GM23248 (cell line): ENCODE data around the gene CD74. TPM values are rescaled to one million over a fixed set of nuclear protein-coding genes. Genes with fewer than 3 reads are reported as not detected.

Experiments used
- DNase-seq: peaks from one replicate; pipeline ENCODE4 v3.0.0-alpha.2; 2015
- H2AFZ ChIP-seq: fragments of 200-600 bp; sonication (generic); 2 replicates; pipeline ENCODE4 v1.6.1; 2016; ENCODE audit warnings: antibody characterized with exemption
- H3F3A ChIP-seq: fragments of 200-600 bp; sonication (generic); 2 replicates; pipeline ENCODE4 v1.6.1; 2016; ENCODE audit warnings: mild to moderate bottlenecking, antibody characterized with exemption, mixed run types; ENCODE audit not compliant: insufficient read depth
- H3K27ac ChIP-seq: fragments of 200-600 bp; sonication (generic); 2 replicates; pipeline ENCODE4 v1.5.1; 2016; ENCODE audit warnings: mild to moderate bottlenecking
- H3K27me3 ChIP-seq: fragments of 200-600 bp; sonication (generic); replicated peaks from 2 replicates; pipeline ENCODE4 v1.6.1; 2016; ENCODE audit warnings: mild to moderate bottlenecking; ENCODE audit not compliant: insufficient read depth
- H3K36me3 ChIP-seq: fragments of 200-600 bp; sonication (generic); 2 replicates; pipeline ENCODE4 v1.6.1; 2016; ENCODE audit warnings: low read depth, mild to moderate bottlenecking
- H3K4me1 ChIP-seq: fragments of 200-600 bp; sonication (generic); 2 replicates; pipeline ENCODE4 v1.6.1; 2016; ENCODE audit warnings: mild to moderate bottlenecking; ENCODE audit not compliant: insufficient read depth
- H3K4me2 ChIP-seq: fragments of 200-600 bp; sonication (generic); one replicate; pipeline ENCODE4 v1.6.1; 2016; ENCODE audit warnings: mild to moderate bottlenecking; ENCODE audit not compliant: unreplicated experiment
- H3K4me3 ChIP-seq: fragments of 200-600 bp; sonication (generic); 2 replicates; pipeline ENCODE4 v1.5.1; 2016; ENCODE audit warnings: mild to moderate bottlenecking
- H3K79me2 ChIP-seq: fragments of 200-600 bp; sonication (generic); 2 replicates; pipeline ENCODE4 v1.6.1; 2016; ENCODE audit warnings: mild to moderate bottlenecking; ENCODE audit not compliant: insufficient read depth
- H3K9ac ChIP-seq: fragments of 200-600 bp; sonication (generic); 2 replicates; pipeline ENCODE4 v1.6.1; 2016; ENCODE audit warnings: mild to moderate bottlenecking
- H3K9me2 ChIP-seq: fragments of 200-600 bp; sonication (generic); 2 replicates; pipeline ENCODE4 v1.6.1; 2016; ENCODE audit warnings: mixed run types, mild to moderate bottlenecking, moderate library complexity; ENCODE audit not compliant: insufficient read depth
- H3K9me3 ChIP-seq: fragments of 200-600 bp; sonication (generic); one replicate; pipeline ENCODE4 v1.6.1; 2017; ENCODE audit warnings: low read depth
- H4K20me1 ChIP-seq: fragments of 200-600 bp; sonication (generic); 2 replicates; pipeline ENCODE4 v1.6.0; 2016; ENCODE audit not compliant: insufficient read depth
- EZH2 ChIP-seq: fragments of 200-600 bp; sonication (generic); IDR thresholded peaks from 2 replicates; pipeline ENCODE4 v1.6.1; 2018; ENCODE audit warnings: antibody characterized with exemption, mild to moderate bottlenecking; ENCODE audit not compliant: insufficient read depth, poor library complexity, severe bottlenecking
- EZH2phosphoT487 ChIP-seq: fragments of 200-600 bp; sonication (generic); IDR thresholded peaks from 2 replicates; pipeline ENCODE4 v1.6.1; 2018; ENCODE audit warnings: antibody characterized with exemption, moderate library complexity, mild to moderate bottlenecking, low read depth; ENCODE audit not compliant: insufficient read depth
- WGBS, 2 experiments: methylation state at CpG; one replicate each; pipeline ENCODE4 v1.1.6; 2015 to 2017; ENCODE audit warnings: low lambda C conversion rate in 2 of 2, low coverage in 1 of 2; ENCODE audit errors: missing lambda C conversion rate in 2 of 2; 5-methylcytosine and 5-hydroxymethylcytosine counted together
- in situ Hi-C: fragments of 300-500 bp; cut with MboI; formaldehyde crosslinking; loops from 2 replicates; pipeline ENCODE4 v1.15.0; 2020
- polyA plus RNA-seq: library from polyadenylated mRNA; unstranded; fragments of >200 nt; fragmentation: Nextera tagmentation; extraction: Ambion mirVana; gene quantifications from 2 replicates; pipeline ENCODE4 v1.2.1, GENCODE V29; 2016
- total RNA-seq: library from RNA; depleted of rRNA; stranded (reverse); fragments of >200 nt; shearing (Covaris generic); gene quantifications from 2 replicates; pipeline ENCODE4 v1.2.3, GENCODE V29; 2014; rRNA removed

The CD74 gene
- 0.25 TPM in 1 of 2 replicates, not detected in the other for total RNA-seq
- 2.7 and 6.1 TPM in 2 replicates for polyA plus RNA-seq

DNA sequence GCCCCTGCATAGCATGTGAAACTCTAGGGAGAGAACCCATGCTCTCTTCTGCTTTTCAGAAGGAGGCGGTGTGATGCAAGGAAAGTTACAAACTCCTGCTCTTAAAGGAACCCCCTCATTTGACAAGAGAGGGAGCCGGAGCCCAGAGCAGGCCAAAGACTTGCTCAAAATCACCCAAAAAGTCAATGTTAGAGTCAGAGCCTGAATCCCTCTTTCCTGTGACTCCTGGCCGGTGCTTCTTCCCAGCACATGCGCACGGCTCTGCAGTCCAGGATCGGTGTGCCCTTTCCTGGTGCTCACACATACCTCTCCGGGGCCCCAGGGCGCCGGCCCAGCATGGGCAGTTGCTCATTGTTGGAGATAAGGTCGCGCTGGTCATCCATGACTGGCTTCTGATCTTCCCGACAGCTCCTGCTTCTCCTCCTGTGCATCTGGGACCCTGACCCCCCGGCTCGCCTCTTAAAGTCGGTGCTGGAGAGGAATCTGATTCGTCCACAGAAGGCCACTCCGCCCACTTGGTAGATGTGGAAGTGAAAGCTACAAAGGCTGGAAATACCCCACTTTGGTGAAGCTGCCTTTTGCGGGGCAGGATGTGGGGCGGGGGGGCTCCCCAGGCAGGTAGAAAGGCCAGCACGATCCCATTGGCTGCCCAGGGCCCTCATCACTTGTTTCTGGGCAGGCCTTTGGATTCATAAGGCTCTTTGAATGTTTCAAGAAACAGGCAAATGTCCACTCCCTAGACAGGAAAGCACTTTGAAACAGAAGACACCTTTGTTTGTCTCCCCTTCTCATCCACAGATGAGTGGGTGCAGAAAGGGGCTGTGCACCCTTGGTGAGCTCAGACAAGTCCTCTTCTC, at the start of gene CD74:
Gene CD74 (minus strand): TSS at position 592 of the 857 bp plus-strand sequence. CDS start 161 bp downstream, at position 431.
- no peak within 1 kb of the TSS for H3K4me3 ChIP-seq
- WGBS, 2 experiments = 55 to 58% methylated on average over 20 of the region's 20 CpGs
- H3F3A ChIP-seq = no peaks in the 10 kb centered on the region
- H3K79me2 ChIP-seq = no peaks in the 10 kb centered on the region
- no peaks in the 10 kb centered on the region for H4K20me1 ChIP-seq
- no peak within 1 kb of the TSS for H3K27ac ChIP-seq
- no peak within 1 kb of the TSS for H2AFZ ChIP-seq
- in situ Hi-C loops = no loop called here
- no peaks in the 10 kb centered on the region for H3K4me1 ChIP-seq
- DNase-seq = peak; percentile 30
- TF ChIP-seq EZH2 = no peak
- TF ChIP-seq EZH2phosphoT487 = no peak
- H3K9me3 ChIP-seq = no peaks in the 10 kb centered on the region
- no peaks in the 10 kb centered on the region for H3K36me3 ChIP-seq
- no peak within 1 kb of the TSS for H3K4me2 ChIP-seq
- no peaks in the 10 kb centered on the region for H3K27me3 ChIP-seq
- no peaks in the 10 kb centered on the region for H3K9me2 ChIP-seq
- H3K9ac ChIP-seq = no peak within 1 kb of the TSS

DNA sequence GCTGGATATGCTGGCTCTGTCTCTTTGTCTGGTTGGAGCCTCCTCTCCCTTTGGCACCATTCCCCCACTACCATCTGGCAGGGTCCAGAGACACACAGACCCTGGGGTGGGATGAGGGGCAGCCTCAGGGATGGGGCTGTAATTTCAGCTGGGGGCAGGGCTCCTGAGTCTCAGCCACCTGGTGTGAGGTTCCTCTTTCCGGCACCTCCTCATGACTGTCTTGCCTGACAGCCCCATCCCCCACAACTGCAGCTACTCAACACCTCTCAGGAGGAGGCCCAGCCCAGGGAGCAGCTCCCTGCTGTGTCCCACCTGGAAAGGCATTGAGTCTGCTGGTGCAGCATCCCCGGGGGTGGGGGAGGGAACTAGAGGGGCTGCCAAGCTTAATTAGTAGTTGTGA, 48.5 kb upstream of the CD74 start:
- no peaks in the 10 kb centered on the region for H3K9me3 ChIP-seq
- no peak for TF ChIP-seq EZH2
- no peak for TF ChIP-seq EZH2phosphoT487
- H3K9me2 ChIP-seq = no peaks in the 10 kb centered on the region
- H3K9ac ChIP-seq = no peak overlapping the region
- H4K20me1 ChIP-seq = no peaks in the 10 kb centered on the region
- H3K36me3 ChIP-seq = no peaks in the 10 kb centered on the region
- H2AFZ ChIP-seq = peak overlapping the region; percentile 40; the same call in 1 of the 2 replicates
- no peak overlapping the region for H3K4me2 ChIP-seq
- H3K27me3 ChIP-seq = no peaks in the 10 kb centered on the region
- DNase-seq = no peak
- H3K4me3 ChIP-seq = no peak overlapping the region
- H3K79me2 ChIP-seq = no peaks in the 10 kb centered on the region
- no peak overlapping the region for H3K27ac ChIP-seq
- in situ Hi-C loops = loop anchor here (10.0 kb wide), 1 partner anchor 184 kb away; the partner anchor contains the start of gene SYNPO
- H3K4me1 ChIP-seq = peaks cover 26% of the 10 kb centered on the region
- WGBS, 2 experiments = 56 to 62% methylated on average over 2 of the region's 2 CpGs
- 0 out of 2 replicates have a peak, but pooled peaks cover 3% of the 10 kb centered on the region for H3F3A ChIP-seq

DNA sequence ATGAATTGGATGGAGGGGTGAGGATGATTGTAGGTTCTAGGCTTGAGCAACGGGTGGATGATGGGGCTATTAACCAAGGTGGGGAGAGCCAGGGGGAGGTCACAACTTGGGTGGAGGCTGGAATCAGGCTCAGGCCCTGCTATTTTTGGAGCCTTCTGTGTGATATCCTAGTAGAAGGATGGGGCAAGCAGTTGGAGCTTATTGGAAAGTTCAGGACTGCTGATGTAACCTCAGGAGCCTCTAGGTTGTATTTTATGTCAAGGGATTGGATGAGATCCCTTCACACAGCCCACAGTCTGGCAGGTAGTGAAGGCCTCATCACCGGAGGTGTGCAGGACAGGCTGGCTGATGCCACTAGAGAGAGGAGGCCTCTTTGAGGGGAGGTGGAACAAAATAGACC, 48.1 kb upstream of the CD74 start:
- Histone ChIP-seq H3K27ac (no peak overlapping the region), H3K4me3 (no peak overlapping the region), H4K20me1 (no peaks in the 10 kb centered on the region), H3K4me1 (peaks cover 26% of the 10 kb centered on the region), H3K27me3 (no peaks in the 10 kb centered on the region), H3K9me2 (no peaks in the 10 kb centered on the region), H3K9ac (no peak overlapping the region), H3F3A (0 out of 2 replicates have a peak, but pooled peaks cover 3% of the 10 kb centered on the region), H3K79me2 (no peaks in the 10 kb centered on the region), H3K4me2 (no peak overlapping the region), H2AFZ (peak overlapping the region; percentile 40; the same call in 1 of the 2 replicates), H3K36me3 (no peaks in the 10 kb centered on the region), H3K9me3 (no peaks in the 10 kb centered on the region)
- no peak for DNase-seq
- 72 to 74% methylated on average over 2 of the region's 2 CpGs for WGBS, 2 experiments
- in situ Hi-C loops = loop anchor here (10.0 kb wide), 1 partner anchor 184 kb away; the partner anchor contains the start of gene SYNPO
- TF ChIP-seq EZH2 (no peak), EZH2phosphoT487 (no peak)

DNA sequence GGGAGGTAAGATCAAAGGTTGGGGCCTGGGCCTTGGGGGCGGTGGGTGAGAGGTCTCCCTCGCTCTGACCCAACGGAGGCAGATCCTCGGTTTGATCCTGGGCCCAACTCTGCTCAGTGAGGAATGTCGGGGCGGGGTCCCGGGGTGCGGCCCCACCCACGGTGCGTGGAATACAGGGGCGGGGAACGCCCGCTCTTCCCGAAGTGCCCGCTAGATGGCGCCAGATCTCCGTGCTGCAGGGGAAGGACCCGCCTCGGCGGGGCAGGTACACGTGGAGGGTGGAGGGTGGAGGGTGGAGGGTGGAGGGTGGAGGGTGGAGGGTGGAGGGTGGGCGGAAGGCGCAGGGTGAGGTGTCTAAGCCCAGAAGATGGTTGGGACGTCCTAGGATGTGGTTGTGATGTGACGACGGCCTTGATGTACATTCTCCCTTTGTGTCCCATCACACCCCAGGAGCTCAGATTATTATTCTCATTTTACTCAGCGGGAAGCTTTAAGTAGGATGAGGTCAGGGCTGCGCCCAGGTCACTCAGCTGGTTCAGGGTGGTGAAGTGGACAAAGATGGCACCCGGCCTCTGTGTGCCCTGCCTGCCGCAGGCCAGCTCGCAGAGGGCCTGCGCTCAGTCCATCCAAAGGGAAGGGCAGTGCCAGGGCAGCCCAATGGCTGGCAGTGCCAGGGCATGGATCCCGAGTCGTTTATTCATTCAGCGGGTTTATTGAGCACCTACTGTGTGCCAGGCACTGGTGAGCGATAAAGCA, 46.3 kb upstream of the CD74 start:
- Histone ChIP-seq H3K4me2 (peak overlapping the region; percentile 70), H3K36me3 (no peaks in the 10 kb centered on the region), H3F3A (0 out of 2 replicates have a peak, but pooled peaks cover 3% of the 10 kb centered on the region), H3K4me3 (peak overlapping the region; percentile 63), H2AFZ (peak overlapping the region; percentile 73), H4K20me1 (no peaks in the 10 kb centered on the region), H3K9me3 (no peaks in the 10 kb centered on the region), H3K27ac (0 out of 2 replicates have a peak overlapping the region, but pooled peaks have one; percentile 13), H3K27me3 (no peaks in the 10 kb centered on the region), H3K79me2 (no peaks in the 10 kb centered on the region), H3K9me2 (no peaks in the 10 kb centered on the region), H3K4me1 (peaks cover 15% of the 10 kb centered on the region), H3K9ac (peak overlapping the region; percentile 57; the same call in 1 of the 2 replicates)
- TF ChIP-seq EZH2 (no peak), EZH2phosphoT487 (no peak)
- WGBS, 2 experiments = 20 to 51% methylated on average over 14 to 36 of the region's 36 CpGs
- in situ Hi-C loops = loop anchor here (5.0 kb wide), 1 partner anchor 83 kb away; no protein-coding TSS in a partner anchor
- peak; percentile 74 for DNase-seq
